IMR-90 (cell line): ENCODE measurements around the gene DMAP1. TPM values are rescaled to one million over a fixed set of nuclear protein-coding genes. Genes with fewer than 3 reads are reported as not detected.

Experiments
- ATAC-seq: fragments of 200-7000 bp; cut with Tn5 transposase; 2 replicates; pipeline ENCODE4 v1.9.1; 2020; ENCODE audit warnings: low read depth, mild to moderate bottlenecking, moderate library complexity
- BruUV-seq: library from RNA; stranded (reverse); fragments of 400-500 nt; replicated peaks from 2 replicates; lab custom pipeline; 2021; lab: Mats Ljungman, UMichigan
- CTCF ChIA-PET: fragments of 300-600 bp; formaldehyde crosslinking; extraction: SDS; loops from one replicate; lab custom pipeline; 2021; ENCODE audit warnings: antibody characterized with exemption; lab: Yijun Ruan, JAX
- POLR2A ChIA-PET: fragments of 300-600 bp; sonication (Branson Sonifier 250); formaldehyde crosslinking; loops from one replicate; lab custom pipeline; 2022; ENCODE audit warnings: antibody characterized with exemption; ENCODE audit not compliant: unreplicated experiment; lab: Charles Lee
- DNase-seq: peaks from one replicate; pipeline ENCODE4 v3.0.0; 2013
- H2AFZ ChIP-seq: replicated peaks from 2 replicates; pipeline ENCODE3; 2013; ENCODE audit warnings: low read length, mild to moderate bottlenecking; ENCODE audit not compliant: poor library complexity
- H2AK5ac ChIP-seq: 2 replicates; pipeline ENCODE4 v1.6.1; 2013; ENCODE audit warnings: low read depth, low read length, inconsistent platforms
- H2AK9ac ChIP-seq: replicated peaks from 2 replicates; pipeline ENCODE3; 2013; ENCODE audit warnings: mild to moderate bottlenecking, low read depth, low read length, moderate library complexity; ENCODE audit not compliant: poor library complexity
- H2BK120ac ChIP-seq: 2 replicates; pipeline ENCODE4 v1.6.1; 2013; ENCODE audit warnings: low read depth, low read length, inconsistent platforms
- H2BK15ac ChIP-seq: 3 replicates; pipeline ENCODE4 v1.6.1; 2013; ENCODE audit warnings: low read depth, low read length, inconsistent platforms
- H2BK20ac ChIP-seq: 2 replicates; pipeline ENCODE4 v1.6.1; 2013; ENCODE audit warnings: low read depth, mild to moderate bottlenecking, inconsistent platforms, low read length, moderate library complexity
- H2BK5ac ChIP-seq: 2 replicates; pipeline ENCODE4 v1.6.1; 2013; ENCODE audit warnings: mild to moderate bottlenecking, low read depth, low read length, inconsistent platforms; ENCODE audit not compliant: poor library complexity, severe bottlenecking
- H3K14ac ChIP-seq: replicated peaks from 2 replicates; pipeline ENCODE4 v1.6.1; 2013; ENCODE audit warnings: low read depth, low read length, inconsistent platforms
- H3K18ac ChIP-seq: 2 replicates; pipeline ENCODE4 v1.6.1; 2013; ENCODE audit warnings: low read depth, low read length, control low read depth
- H3K23ac ChIP-seq: 2 replicates; pipeline ENCODE4 v1.6.1; 2013; ENCODE audit warnings: low read depth, low read length, inconsistent platforms
- H3K27ac ChIP-seq: 2 replicates; pipeline ENCODE4 v1.5.1; 2013; ENCODE audit warnings: mild to moderate bottlenecking, control low read depth, low read length; ENCODE audit not compliant: insufficient read depth
- H3K27me3 ChIP-seq: 2 replicates; pipeline ENCODE4 v1.6.1; 2013; ENCODE audit warnings: low read length; ENCODE audit not compliant: control insufficient read depth, insufficient read depth
- H3K36me3 ChIP-seq: 2 replicates; pipeline ENCODE4 v1.6.1; 2013; ENCODE audit warnings: low read length, mixed read lengths; ENCODE audit not compliant: control insufficient read depth, insufficient read depth
- H3K4ac ChIP-seq: 2 replicates; pipeline ENCODE4 v1.6.1; 2013; ENCODE audit warnings: low read depth, low read length, inconsistent platforms
- H3K4me1 ChIP-seq: 2 replicates; pipeline ENCODE4 v1.6.1; 2013; ENCODE audit warnings: low read length, mixed read lengths; ENCODE audit not compliant: control insufficient read depth, insufficient read depth
- H3K4me2 ChIP-seq: 2 replicates; pipeline ENCODE4 v1.6.1; 2013; ENCODE audit warnings: low read depth, mild to moderate bottlenecking, control low read depth, low read length, moderate library complexity
- H3K4me3 ChIP-seq: 2 replicates; pipeline ENCODE4 v1.5.1; 2013; ENCODE audit warnings: low read depth, mild to moderate bottlenecking, control low read depth, low read length, moderate library complexity; ENCODE audit not compliant: insufficient read depth
- H3K56ac ChIP-seq: 2 replicates; pipeline ENCODE4 v1.6.1; 2013; ENCODE audit warnings: low read length, inconsistent platforms; ENCODE audit not compliant: insufficient read depth; ENCODE audit errors: extremely low read depth
- H3K79me1 ChIP-seq, 2 experiments: 2 replicates each; pipeline ENCODE4 v1.6.1; 2013; ENCODE audit warnings: low read length in 2 of 2, inconsistent platforms in 1 of 2, low read depth in 1 of 2
- H3K9ac ChIP-seq: 2 replicates; pipeline ENCODE4 v1.6.1; 2013; ENCODE audit warnings: low read depth, low read length, control low read depth
- H3K9me1 ChIP-seq: 2 replicates; pipeline ENCODE4 v1.6.1; 2013; ENCODE audit warnings: low read length, inconsistent platforms; ENCODE audit not compliant: insufficient read depth
- H3K9me3 ChIP-seq: 2 replicates; pipeline ENCODE4 v1.6.1; 2013; ENCODE audit warnings: low read length; ENCODE audit not compliant: control insufficient read depth, insufficient read depth
- H4K20me1 ChIP-seq: 2 replicates; pipeline ENCODE4 v1.6.1; 2013; ENCODE audit warnings: low read length, inconsistent platforms; ENCODE audit not compliant: insufficient read depth
- H4K5ac ChIP-seq: 2 replicates; pipeline ENCODE4 v1.6.1; 2013; ENCODE audit warnings: mild to moderate bottlenecking, low read depth, low read length, control low read depth
- H4K8ac ChIP-seq, 2 experiments: 2 replicates each; pipeline ENCODE4 v1.6.1; 2013; ENCODE audit warnings: low read depth in 2 of 2, low read length in 2 of 2, control low read depth in 1 of 2, inconsistent platforms in 1 of 2
- H4K91ac ChIP-seq: 2 replicates; pipeline ENCODE4 v1.6.1; 2013; ENCODE audit warnings: low read depth, low read length, inconsistent platforms; ENCODE audit not compliant: insufficient read depth
- BHLHE40 ChIP-seq: fragments of 150-350 bp; IDR thresholded peaks from 2 replicates; pipeline ENCODE4 v1.6.1; 2016; ENCODE audit warnings: mild to moderate bottlenecking, low read depth, low read length
- CEBPB ChIP-seq: IDR thresholded peaks from 2 replicates; pipeline ENCODE4 v1.6.1; 2012; ENCODE audit warnings: low read depth, low read length, improper control_type of control experiment
- CHD1 ChIP-seq: IDR thresholded peaks from 2 replicates; pipeline ENCODE4 v1.6.1; 2012; ENCODE audit warnings: low read depth, low read length, improper control_type of control experiment
- CTCF ChIP-seq: conservative IDR thresholded peaks from 2 replicates; pipeline ENCODE4 v1.5.1; 2012; ENCODE audit warnings: mild to moderate bottlenecking, low read depth, low read length, improper control_type of control experiment
- ELK1 ChIP-seq: fragments of 150-350 bp; IDR thresholded peaks from 2 replicates; pipeline ENCODE4 v1.6.1; 2016; ENCODE audit warnings: low read depth, mild to moderate bottlenecking, low read length, moderate library complexity, borderline replicate concordance
- FOS ChIP-seq: fragments of 150-350 bp; IDR thresholded peaks from 2 replicates; pipeline ENCODE4 v1.6.1; 2016; ENCODE audit warnings: low read depth, low read length
- MAFK ChIP-seq: IDR thresholded peaks from 2 replicates; pipeline ENCODE4 v1.6.1; 2012; ENCODE audit warnings: low read depth, low read length, improper control_type of control experiment
- MAZ ChIP-seq: IDR thresholded peaks from 2 replicates; pipeline ENCODE4 v1.6.1; 2012; ENCODE audit warnings: low read depth, mild to moderate bottlenecking, low read length, improper control_type of control experiment, moderate library complexity, borderline replicate concordance
- MXI1 ChIP-seq: IDR thresholded peaks from 2 replicates; pipeline ENCODE4 v1.6.1; 2012; ENCODE audit warnings: low read depth, mild to moderate bottlenecking, low read length, moderate library complexity, borderline replicate concordance
- NFE2L2 ChIP-seq: fragments of 150-350 bp; IDR thresholded peaks from 2 replicates; pipeline ENCODE4 v1.6.1; 2016; ENCODE audit warnings: low read depth, mild to moderate bottlenecking, low read length
- POLR2A ChIP-seq: IDR thresholded peaks from 2 replicates; pipeline ENCODE4 v1.6.1; 2012; ENCODE audit warnings: mild to moderate bottlenecking, low read depth, low read length
- RAD21 ChIP-seq: IDR thresholded peaks from 2 replicates; pipeline ENCODE4 v1.6.1; 2012; ENCODE audit warnings: low read length, improper control_type of control experiment
- RCOR1 ChIP-seq: IDR thresholded peaks from 2 replicates; pipeline ENCODE4 v1.6.1; 2012; ENCODE audit warnings: mild to moderate bottlenecking, low read length, improper control_type of control experiment; ENCODE audit not compliant: insufficient replicate concordance
- RFX5 ChIP-seq: IDR thresholded peaks from 2 replicates; pipeline ENCODE4 v1.8.0; 2012; ENCODE audit warnings: low read depth, mild to moderate bottlenecking, low read length, moderate library complexity
- SMC3 ChIP-seq: fragments of 150-350 bp; IDR thresholded peaks from 2 replicates; pipeline ENCODE4 v1.6.1; 2016; ENCODE audit warnings: low read depth, mild to moderate bottlenecking, antibody characterized with exemption, low read length, moderate library complexity
- USF2 ChIP-seq: fragments of 150-350 bp; IDR thresholded peaks from 2 replicates; pipeline ENCODE4 v1.6.1; 2017; ENCODE audit warnings: mild to moderate bottlenecking, antibody characterized with exemption, low read length, low read depth
- WGBS, 2 experiments: methylation state at CpG; one replicate each; pipeline versions ENCODE4 v1.1.5 to v1.1.7; 2013; ENCODE audit warnings: missing lambda C conversion rate in 2 of 2; ENCODE audit not compliant: insufficient read length in 1 of 2; ENCODE audit errors: extremely low coverage in 2 of 2; 5-methylcytosine and 5-hydroxymethylcytosine counted together
- dilution Hi-C: fragments of 300-500 bp; cut with HindIII; formaldehyde crosslinking; loops from one replicate; pipeline ENCODE4 v1.14.3; 2018; ENCODE audit warnings: low sequenced_read_pairs; ENCODE audit not compliant: unreplicated experiment
- in situ Hi-C: fragments of 300-500 bp; cut with MboI; formaldehyde crosslinking; loops from 3 replicates; pipeline ENCODE4 v1.14.3; 2019; ENCODE audit warnings: low sequenced_read_pairs, inconsistent platforms, mixed read lengths
- intact Hi-C: fragments of 100-400 bp; cut with micrococcal nuclease; formaldehyde crosslinking; loops from 2 replicates; pipeline ENCODE4 v1.10.0; 2022
- polyA plus RNA-seq, 3 experiments: library from polyadenylated mRNA; depleted of rRNA; stranded (reverse); fragments of >200 nt; gene quantifications; 2 replicates each; pipeline ENCODE4 v1.2.3, GENCODE V29; 2012; ENCODE audit warnings: low replicate concordance in 1 of 3
- total RNA-seq: library from RNA; depleted of rRNA; stranded (reverse); fragments of >200 nt; gene quantifications from 2 replicates; pipeline ENCODE4 v1.2.3, GENCODE V29; 2012

Gene DMAP1
- total and polyA plus RNA-seq, 2 of the 4 experiments (the other 2 are of a cell fraction), result 22.2 to 34.3 TPM

- no peak overlapping the region for H3K9ac ChIP-seq
- H3K4me2 ChIP-seq, result no peak overlapping the region
- H3K56ac ChIP-seq, result no peak overlapping the region
- no peak overlapping the region for H3K18ac ChIP-seq
- no peaks in the 10 kb centered on the region; the same call in 1 of the 2 replicates for H4K20me1 ChIP-seq
- no peak overlapping the region for H3K4me3 ChIP-seq
- peaks cover 7% of the 10 kb centered on the region for H3K36me3 ChIP-seq
- H3K4ac ChIP-seq, result no peak overlapping the region
- peaks cover 5% of the 10 kb centered on the region; the same call in 1 of the 2 replicates for H3K9me1 ChIP-seq
- in situ Hi-C loops (no loop called here), dilution Hi-C loops (no loop called here), intact Hi-C loops (no loop called here)
- TF ChIP-seq NFE2L2 (no peak), MXI1 (no peak), ELK1 (no peak), MAFK (no peak), CHD1 (no peak), RFX5 (no peak), BHLHE40 (no peak), RCOR1 (no peak), MAZ (no peak), FOS (no peak), USF2 (no peak), POLR2A (no peak), SMC3 (no peak), RAD21 (no peak), CEBPB (no peak), CTCF (no peak)
- no peak overlapping the region for H2AK9ac ChIP-seq
- WGBS, 2 experiments, result no CpG with 5 or more reads among the region's 4 CpGs
- no peak for DNase-seq
- no peaks in the 10 kb centered on the region for H3K27me3 ChIP-seq
- H4K91ac ChIP-seq, result no peak overlapping the region
- ChIA-PET POLR2A (no interaction called here), CTCF (no interaction called here)
- no peak for ATAC-seq
- no peak overlapping the region for H2AFZ ChIP-seq
- H2BK5ac ChIP-seq, result no peak overlapping the region
- BruUV-seq, result no TSS peak
- H2BK20ac ChIP-seq, result no peak overlapping the region
- no peak overlapping the region for H2BK120ac ChIP-seq
- H3K27ac ChIP-seq, result no peak overlapping the region
- H3K9me3 ChIP-seq, result no peaks in the 10 kb centered on the region
- no peak overlapping the region for H2BK15ac ChIP-seq
- H2AK5ac ChIP-seq, result no peak overlapping the region
- H4K5ac ChIP-seq, result no peak overlapping the region
- no peak overlapping the region for H3K23ac ChIP-seq
- H3K14ac ChIP-seq, result no peak overlapping the region
- H3K4me1 ChIP-seq, result no peaks in the 10 kb centered on the region
- no peak overlapping the region for H4K8ac ChIP-seq
- H3K79me1 ChIP-seq, result 0 out of 4 replicates have a peak, but pooled peaks cover 0 to 3% of the 10 kb centered on the region in 2 experiments
Observed at GRCh38 chr1:44260792-44261170, 47.5 kb downstream of the DMAP1 start.
